Breast epithelium (tissue), 4 donors: Measurements from ENCODE around the gene UBXN7. TPM values are rescaled to one million over a fixed set of nuclear protein-coding genes. Genes with fewer than 3 reads are reported as not detected.
"Not testable (repeated sequence)": the region's sequence is repeated elsewhere in the genome, so short reads cannot be mapped to it uniquely, and the experiment has no call there.

ENCODE experiments used
- DNase-seq, 2 donors: peaks; one replicate each; pipeline ENCODE4 v3.0.0-alpha.2; 2019; ENCODE audit warnings: low spot score in 2 of 2
- H3K27ac ChIP-seq, 2 donors: fragments of 200-600 bp; sonication (generic) in 1 of 2; one replicate each; pipeline ENCODE4 v1.5.1; 2016 to 2019; ENCODE audit warnings: mild to moderate bottlenecking in 1 of 2
- H3K27me3 ChIP-seq, 2 donors: fragments of 200-600 bp; sonication (generic) in 1 of 2; one replicate each; pipeline versions ENCODE4 v1.5.1 to v1.6.0; 2017 to 2019; ENCODE audit warnings: control low read depth in 1 of 2, mild to moderate bottlenecking in 1 of 2
- H3K36me3 ChIP-seq: fragments of 200-600 bp; one replicate; pipeline ENCODE4 v1.5.1; 2019
- H3K4me1 ChIP-seq, 2 donors: fragments of 200-600 bp; sonication (generic); one replicate each; pipeline ENCODE4 v1.5.1; 2016 to 2019; ENCODE audit warnings: control low read depth in 1 of 2
- H3K4me3 ChIP-seq, 3 donors: fragments of 200-600 bp; sonication (generic); 1 replicate in 2 of 3; 2 replicates in 1 of 3; pipeline ENCODE4 v1.5.1; 2016 to 2019; ENCODE audit warnings: mild to moderate bottlenecking in 3 of 3, moderate library complexity in 2 of 3
- H3K9me3 ChIP-seq, 2 donors: fragments of 200-600 bp; sonication (generic) in 1 of 2; one replicate each; pipeline ENCODE4 v1.5.1; 2016 to 2019; ENCODE audit warnings: control low read depth in 1 of 2
- POLR2A ChIP-seq: fragments of 450-650 bp; IDR thresholded peaks from one replicate; pipeline ENCODE4 v1.6.1; 2016; ENCODE audit warnings: antibody characterized with exemption, mild to moderate bottlenecking, moderate library complexity
- POLR2AphosphoS5 ChIP-seq, 3 donors: sonication (generic); formaldehyde crosslinking; IDR thresholded peaks; one replicate each; pipeline ENCODE4 v1.6.1; 2017; ENCODE audit warnings: antibody characterized with exemption in 3 of 3
- intact Hi-C: fragments of 100-400 bp; cut with DNase I; formaldehyde crosslinking; loops from one replicate; pipeline ENCODE4 v1.15.1; 2023; ENCODE audit warnings: low total_unique reads
- total RNA-seq, 3 donors: library from RNA; depleted of rRNA; stranded (reverse); fragments of >200 nt; gene quantifications; one replicate each; pipeline ENCODE4 v1.1.0, GENCODE V29; 2016
- TF ChIP-seq, protein P1 (sequence below), 3 donors: fragments of 450-650 bp; IDR thresholded peaks; one replicate each; pipeline ENCODE4 v1.5.1; 2016 to 2017; ENCODE audit warnings: antibody characterized with exemption in 3 of 3, mild to moderate bottlenecking in 3 of 3, moderate library complexity in 3 of 3

UBXN7 gene
- total RNA-seq, 3 donors from 2014 or later: 21.4 to 25.8 (median 21.6) TPM

DNA sequence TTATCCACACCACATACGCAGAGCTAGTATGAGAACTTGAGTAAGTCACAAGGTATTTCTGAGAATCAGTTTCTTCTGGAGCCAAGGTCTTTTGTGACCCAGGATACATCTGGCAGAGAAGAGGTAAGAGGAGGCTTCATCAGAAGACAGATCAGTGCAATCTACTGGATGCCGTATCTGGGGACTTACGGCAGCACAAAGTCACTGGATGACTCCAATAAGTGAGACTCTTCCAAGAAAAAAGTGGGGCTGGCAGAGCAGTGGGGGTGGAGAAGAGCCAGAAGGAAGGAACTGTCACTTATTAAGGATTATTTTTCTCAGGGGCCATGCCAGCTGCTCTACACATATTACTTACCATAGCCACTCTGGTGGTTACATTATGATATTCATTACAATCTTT, 31.6 kb upstream of the UBXN7 start:
- intact Hi-C loops: no loop called here
- Histone ChIP-seq H3K27me3 (no peaks in the 10 kb centered on the region), H3K36me3 (peaks cover 4% of the 10 kb centered on the region), H3K27ac (no peak overlapping the region), H3K4me3 (no peak overlapping the region), H3K4me1 (no peaks in the 10 kb centered on the region), H3K9me3 (no peaks in the 10 kb centered on the region)
- no peak for DNase-seq
- TF ChIP-seq POLR2AphosphoS5 (IDR thresholded peaks at IDR 0.05) (no peak), POLR2A (no peak)
- TF ChIP-seq, protein P1, sequence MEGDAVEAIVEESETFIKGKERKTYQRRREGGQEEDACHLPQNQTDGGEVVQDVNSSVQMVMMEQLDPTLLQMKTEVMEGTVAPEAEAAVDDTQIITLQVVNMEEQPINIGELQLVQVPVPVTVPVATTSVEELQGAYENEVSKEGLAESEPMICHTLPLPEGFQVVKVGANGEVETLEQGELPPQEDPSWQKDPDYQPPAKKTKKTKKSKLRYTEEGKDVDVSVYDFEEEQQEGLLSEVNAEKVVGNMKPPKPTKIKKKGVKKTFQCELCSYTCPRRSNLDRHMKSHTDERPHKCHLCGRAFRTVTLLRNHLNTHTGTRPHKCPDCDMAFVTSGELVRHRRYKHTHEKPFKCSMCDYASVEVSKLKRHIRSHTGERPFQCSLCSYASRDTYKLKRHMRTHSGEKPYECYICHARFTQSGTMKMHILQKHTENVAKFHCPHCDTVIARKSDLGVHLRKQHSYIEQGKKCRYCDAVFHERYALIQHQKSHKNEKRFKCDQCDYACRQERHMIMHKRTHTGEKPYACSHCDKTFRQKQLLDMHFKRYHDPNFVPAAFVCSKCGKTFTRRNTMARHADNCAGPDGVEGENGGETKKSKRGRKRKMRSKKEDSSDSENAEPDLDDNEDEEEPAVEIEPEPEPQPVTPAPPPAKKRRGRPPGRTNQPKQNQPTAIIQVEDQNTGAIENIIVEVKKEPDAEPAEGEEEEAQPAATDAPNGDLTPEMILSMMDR (IDR thresholded peaks at IDR 0.05): no peak

DNA sequence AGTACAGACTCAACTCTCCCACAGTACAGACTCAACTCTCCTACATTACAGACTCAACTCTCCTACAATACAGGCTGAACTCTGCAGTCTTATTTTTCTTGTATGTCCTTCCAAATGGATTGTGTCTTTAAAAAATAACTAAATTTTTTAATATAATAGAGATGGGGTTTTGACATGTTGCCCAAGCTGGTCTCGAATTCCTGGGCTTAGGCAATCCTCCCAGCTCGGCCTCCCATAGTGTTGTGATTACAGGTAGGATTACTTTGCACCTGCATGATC, 31.2 kb upstream of the UBXN7 start:
- TF ChIP-seq POLR2A (no peak), POLR2AphosphoS5 (IDR thresholded peaks at IDR 0.05) (no peak)
- TF ChIP-seq, protein P1 (IDR thresholded peaks at IDR 0.05): no peak
- DNase-seq: no peak
- intact Hi-C loops: no loop called here
- no peaks in the 10 kb centered on the region for H3K27me3 ChIP-seq
- H3K4me3 ChIP-seq: no peak overlapping the region
- H3K4me1 ChIP-seq: no peaks in the 10 kb centered on the region
- peaks cover 4% of the 10 kb centered on the region for H3K36me3 ChIP-seq
- no peak overlapping the region for H3K27ac ChIP-seq
- no peaks in the 10 kb centered on the region for H3K9me3 ChIP-seq

DNA sequence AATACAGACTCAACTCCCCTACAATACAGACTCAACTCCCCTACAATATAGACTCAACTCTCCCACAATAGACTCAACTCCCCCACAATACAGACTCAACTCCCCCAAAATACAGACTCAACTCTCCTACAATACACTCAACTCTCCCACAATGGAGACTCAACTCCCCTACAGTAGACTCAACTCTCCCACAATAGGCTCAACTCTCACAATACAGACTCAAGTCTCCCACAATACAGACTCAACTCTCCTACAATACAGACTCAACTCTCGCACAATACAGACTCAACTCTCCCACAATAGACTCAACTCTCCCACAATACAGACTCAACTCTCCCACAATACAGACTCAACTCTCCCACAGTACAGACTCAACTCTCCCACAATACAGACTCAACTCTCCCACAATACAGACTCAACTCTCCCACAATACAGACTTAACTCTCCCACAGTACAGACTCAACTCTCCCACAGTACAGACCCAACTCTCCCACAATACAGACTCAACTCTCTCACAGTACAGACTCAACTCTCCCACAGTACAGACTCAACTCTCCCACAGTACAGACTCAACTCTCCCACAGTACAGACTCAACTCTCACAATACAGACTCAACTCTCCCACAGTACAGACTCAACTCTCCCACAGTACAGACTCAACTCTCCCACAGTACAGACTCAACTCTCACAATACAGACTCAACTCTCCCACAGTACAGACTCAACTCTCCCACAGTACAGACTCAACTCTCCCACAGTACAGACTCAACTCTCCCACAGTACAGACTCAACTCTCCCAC, 30.7 kb upstream of the UBXN7 start:
- H3K4me3 ChIP-seq, H3K9me3 ChIP-seq, H3K36me3 ChIP-seq, H3K27ac ChIP-seq, DNase-seq, intact Hi-C loops, H3K27me3 ChIP-seq, H3K4me1 ChIP-seq: not testable (repeated sequence)

DNA sequence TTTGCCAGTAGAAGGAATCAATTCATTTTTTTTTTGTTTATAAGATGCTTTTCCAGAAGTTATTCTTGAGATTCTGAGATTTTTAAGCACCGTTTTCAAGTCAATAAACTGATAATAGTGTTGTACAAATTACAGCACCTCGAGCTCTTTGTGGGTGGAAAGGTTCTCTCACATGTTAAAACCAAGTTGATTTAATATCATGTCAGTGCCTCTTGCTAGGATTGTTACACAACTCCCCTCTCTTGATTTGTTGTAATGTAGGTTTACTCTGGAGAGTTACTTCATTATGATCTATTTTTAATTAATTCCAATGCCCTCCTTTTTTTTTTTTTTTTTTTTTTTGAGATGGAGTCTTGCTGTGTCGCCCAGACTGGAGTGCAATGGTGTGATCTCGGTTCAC, 25.8 kb upstream of the UBXN7 start:
- TF ChIP-seq, protein P1 (IDR thresholded peaks at IDR 0.05): no peak
- TF ChIP-seq POLR2AphosphoS5 (IDR thresholded peaks at IDR 0.05) (no peak), POLR2A (no peak)
- no peaks in the 10 kb centered on the region for H3K9me3 ChIP-seq
- intact Hi-C loops: no loop called here
- H3K27me3 ChIP-seq: no peaks in the 10 kb centered on the region
- H3K36me3 ChIP-seq: no peaks in the 10 kb centered on the region
- H3K4me3 ChIP-seq: no peak overlapping the region
- no peak for DNase-seq
- no peaks in the 10 kb centered on the region for H3K4me1 ChIP-seq
- no peak overlapping the region for H3K27ac ChIP-seq

DNA sequence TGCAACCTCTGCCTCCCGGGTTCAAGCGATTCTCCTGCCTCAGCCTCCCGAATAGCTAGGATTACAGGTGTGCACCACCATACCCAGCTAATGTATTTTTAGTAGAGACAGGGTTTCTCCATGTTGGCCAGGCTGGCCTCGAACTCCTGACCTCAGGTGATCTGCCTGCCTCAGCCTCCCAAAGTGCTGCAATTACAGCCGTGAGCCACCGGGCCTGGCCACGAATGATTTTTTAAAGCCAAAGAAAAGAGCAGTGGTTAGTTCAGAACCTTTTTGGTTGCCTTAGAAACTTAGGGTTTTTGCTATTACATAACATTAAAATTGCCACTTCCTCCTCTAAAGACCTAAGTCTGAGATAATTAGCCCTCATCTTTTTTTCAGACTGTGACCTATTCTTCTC, 25.2 kb upstream of the UBXN7 start:
- H3K27me3 ChIP-seq, H3K27ac ChIP-seq, H3K4me1 ChIP-seq, H3K4me3 ChIP-seq, DNase-seq, H3K9me3 ChIP-seq, H3K36me3 ChIP-seq, intact Hi-C loops: not testable (repeated sequence)

DNA sequence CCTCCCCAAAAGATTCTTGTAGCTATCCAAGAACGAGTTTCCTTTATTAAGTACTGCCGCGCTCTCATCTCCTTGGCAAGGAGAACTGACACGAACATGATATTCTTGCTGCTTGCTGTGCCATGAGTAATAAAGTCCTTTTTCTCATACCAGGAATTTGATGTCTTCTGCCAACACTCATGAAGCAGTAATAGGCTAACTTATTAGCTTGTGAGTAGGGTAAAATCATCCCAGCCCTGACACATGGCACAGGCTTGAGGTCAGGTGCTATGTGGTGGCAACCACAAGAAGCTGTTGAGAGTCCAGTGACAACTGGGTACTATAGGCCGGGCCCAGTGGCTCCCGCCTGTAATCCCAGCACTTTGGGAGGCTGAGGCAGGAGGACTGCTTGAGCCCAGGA, 22.7 kb upstream of the UBXN7 start:
- DNase-seq: no peak
- TF ChIP-seq POLR2AphosphoS5 (IDR thresholded peaks at IDR 0.05) (no peak), POLR2A (no peak)
- TF ChIP-seq, protein P1 (IDR thresholded peaks at IDR 0.05): no peak
- no peaks in the 10 kb centered on the region for H3K9me3 ChIP-seq
- intact Hi-C loops: no loop called here
- no peaks in the 10 kb centered on the region for H3K36me3 ChIP-seq
- H3K4me1 ChIP-seq: no peaks in the 10 kb centered on the region
- no peak overlapping the region for H3K27ac ChIP-seq
- no peak overlapping the region for H3K4me3 ChIP-seq
- no peaks in the 10 kb centered on the region for H3K27me3 ChIP-seq

DNA sequence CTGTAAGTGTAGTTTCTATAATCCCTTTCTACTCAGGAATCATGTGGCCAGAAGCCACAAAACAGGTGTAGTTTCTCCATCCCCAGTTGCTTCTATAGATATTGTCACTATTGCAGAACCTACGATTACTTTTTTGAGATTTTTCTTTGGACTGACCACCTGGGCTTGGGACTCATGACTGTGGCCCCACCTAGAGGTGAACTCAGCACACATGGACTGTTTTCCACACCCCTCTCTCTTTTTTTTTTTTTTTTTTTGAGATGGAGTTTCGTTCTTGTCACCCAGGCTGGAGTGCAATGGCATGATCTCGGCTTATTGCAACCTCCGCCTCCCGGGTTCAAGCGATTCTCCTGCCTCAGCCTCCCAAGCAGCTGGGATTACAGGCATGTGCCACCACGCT, 13.2 kb upstream of the UBXN7 start:
- H3K27ac ChIP-seq, H3K36me3 ChIP-seq, H3K4me1 ChIP-seq, DNase-seq, H3K4me3 ChIP-seq, intact Hi-C loops, H3K9me3 ChIP-seq, H3K27me3 ChIP-seq: not testable (repeated sequence)
